Activated T-helper 2 cell treated with anti-CD3 and anti-CD28 coated beads, Interferon-gamma antibody, Interleukin-2, Interleukin-4, amounts not matched to agents 10 μg/mL and 5 μg/mL and 100 μg/mL, durations not matched to agents 14 hours and 24 hours and 36 hours (primary cell): ENCODE measurements around the gene IQCM. TPM values are rescaled to one million over a fixed set of nuclear protein-coding genes. Genes with fewer than 3 reads are reported as not detected.

ENCODE experiments used
- DNase-seq: peaks from one replicate; pipeline ENCODE4 v3.0.0; 2021; ENCODE audit warnings: low spot score
- H3K27ac Mint-ChIP-seq: one replicate; pipeline ENCODE4 v1.8.0; 2021; ENCODE audit warnings: mixed read lengths
- H3K27me3 Mint-ChIP-seq: one replicate; pipeline ENCODE4 v1.8.0; 2021; ENCODE audit warnings: low read depth, mixed read lengths
- H3K36me3 Mint-ChIP-seq: one replicate; pipeline ENCODE4 v1.8.0; 2021; ENCODE audit warnings: low read depth, mixed read lengths
- H3K4me1 Mint-ChIP-seq: one replicate; pipeline ENCODE4 v1.8.0; 2021; ENCODE audit warnings: low read depth, mixed read lengths
- H3K4me3 Mint-ChIP-seq: one replicate; pipeline ENCODE4 v1.8.0; 2021; ENCODE audit warnings: low read depth, mild to moderate bottlenecking, moderate library complexity, mixed read lengths
- H3K9me3 Mint-ChIP-seq: one replicate; pipeline ENCODE4 v1.8.0; 2021; ENCODE audit warnings: mixed read lengths
- intact Hi-C: fragments of 100-400 bp; cut with micrococcal nuclease; formaldehyde crosslinking; loops from one replicate; pipeline ENCODE4 v1.15.1; 2023
- total RNA-seq: library from RNA; stranded (reverse); gene quantifications from 2 replicates; pipeline ENCODE4 v1.2.3, GENCODE V29; 2022

IQCM gene
- total RNA-seq, 1 donor from 2014 or later: not detected

- Mint-ChIP-seq H3K36me3 (no peaks in the 10 kb centered on the region), H3K4me3 (no peak overlapping the region), H3K4me1 (no peaks in the 10 kb centered on the region), H3K9me3 (no peaks in the 10 kb centered on the region), H3K27me3 (no peaks in the 10 kb centered on the region), H3K27ac (no peak overlapping the region)
- DNase-seq: no peak
- intact Hi-C loops: no loop called here
These were observed 115.4 kb downstream of the IQCM start for GRCh38 chr4:149700272-149700671.

- intact Hi-C loops: no loop called here
- no peak for DNase-seq
- Mint-ChIP-seq H3K4me3 (no peak overlapping the region), H3K27me3 (no peaks in the 10 kb centered on the region), H3K9me3 (no peaks in the 10 kb centered on the region), H3K27ac (no peak overlapping the region), H3K36me3 (no peaks in the 10 kb centered on the region), H3K4me1 (no peaks in the 10 kb centered on the region)
These were observed 116.0 kb downstream of the IQCM start for GRCh38 chr4:149699642-149700041.

- Mint-ChIP-seq H3K27ac (no peak overlapping the region), H3K27me3 (no peaks in the 10 kb centered on the region), H3K4me3 (no peak overlapping the region), H3K9me3 (peaks cover 6% of the 10 kb centered on the region), H3K4me1 (no peaks in the 10 kb centered on the region), H3K36me3 (no peaks in the 10 kb centered on the region)
- intact Hi-C loops: no loop called here
- DNase-seq: no peak
These were observed 124.9 kb downstream of the IQCM start for GRCh38 chr4:149690726-149691125.

- no peak for DNase-seq
- Mint-ChIP-seq H3K4me3 (no peak overlapping the region), H3K9me3 (peaks cover 6% of the 10 kb centered on the region), H3K4me1 (no peaks in the 10 kb centered on the region), H3K36me3 (no peaks in the 10 kb centered on the region), H3K27me3 (no peaks in the 10 kb centered on the region), H3K27ac (no peak overlapping the region)
- intact Hi-C loops: no loop called here
These were observed 131.1 kb downstream of the IQCM start for GRCh38 chr4:149684516-149684915.

GRCh38 chr4:149676076-149676475 lies 139.6 kb downstream of the IQCM start:
- Mint-ChIP-seq H3K27me3 (no peaks in the 10 kb centered on the region), H3K27ac (no peak overlapping the region), H3K36me3 (no peaks in the 10 kb centered on the region), H3K4me1 (no peaks in the 10 kb centered on the region), H3K9me3 (peaks cover 21% of the 10 kb centered on the region), H3K4me3 (no peak overlapping the region)
- intact Hi-C loops: no loop called here
- no peak for DNase-seq

- DNase-seq: no peak
- Mint-ChIP-seq H3K4me3 (no peak overlapping the region), H3K27me3 (no peaks in the 10 kb centered on the region), H3K27ac (no peak overlapping the region), H3K9me3 (peaks cover 1% of the 10 kb centered on the region), H3K4me1 (no peaks in the 10 kb centered on the region), H3K36me3 (no peaks in the 10 kb centered on the region)
- intact Hi-C loops: no loop called here
These were observed 169.9 kb downstream of the IQCM start for GRCh38 chr4:149645790-149646189.

- intact Hi-C loops: no loop called here
- Mint-ChIP-seq H3K4me1 (no peaks in the 10 kb centered on the region), H3K27me3 (no peaks in the 10 kb centered on the region), H3K4me3 (no peak overlapping the region), H3K27ac (no peak overlapping the region), H3K9me3 (peaks cover 7% of the 10 kb centered on the region), H3K36me3 (no peaks in the 10 kb centered on the region)
- DNase-seq: no peak
These were observed 177.6 kb downstream of the IQCM start for GRCh38 chr4:149638073-149638472.

- intact Hi-C loops: no loop called here
- H3K4me1 Mint-ChIP-seq: no peaks in the 10 kb centered on the region
These were observed 181.3 kb downstream of the IQCM start for GRCh38 chr4:149634368-149634767.

GRCh38 chr4:149631629-149632028 lies 184.0 kb downstream of the IQCM start:
- H3K4me1 Mint-ChIP-seq: no peaks in the 10 kb centered on the region
- no peaks in the 10 kb centered on the region for H3K36me3 Mint-ChIP-seq
- no peak overlapping the region for H3K27ac Mint-ChIP-seq
- no peaks in the 10 kb centered on the region for H3K27me3 Mint-ChIP-seq
- H3K4me3 Mint-ChIP-seq: no peak overlapping the region
- intact Hi-C loops: no loop called here
- DNase-seq: no peak
- peaks cover 7% of the 10 kb centered on the region for H3K9me3 Mint-ChIP-seq

More at GRCh38 chr4:149634368-149634767, 181.3 kb downstream of the IQCM start:
- peaks cover 7% of the 10 kb centered on the region for H3K9me3 Mint-ChIP-seq
- no peak overlapping the region for H3K27ac Mint-ChIP-seq
- no peak overlapping the region for H3K4me3 Mint-ChIP-seq
- H3K27me3 Mint-ChIP-seq: no peaks in the 10 kb centered on the region
- no peaks in the 10 kb centered on the region for H3K36me3 Mint-ChIP-seq
- no peak for DNase-seq

- no peak overlapping the region for H3K4me3 Mint-ChIP-seq
- peaks cover 3% of the 10 kb centered on the region for H3K9me3 Mint-ChIP-seq
- H3K27me3 Mint-ChIP-seq: no peaks in the 10 kb centered on the region
- H3K4me1 Mint-ChIP-seq: no peaks in the 10 kb centered on the region
- intact Hi-C loops: no loop called here
- no peak overlapping the region for H3K27ac Mint-ChIP-seq
- H3K36me3 Mint-ChIP-seq: no peaks in the 10 kb centered on the region
- DNase-seq: no peak
These were observed 185.6 kb downstream of the IQCM start for GRCh38 chr4:149630064-149630463.

- H3K27me3 Mint-ChIP-seq: no peaks in the 10 kb centered on the region
- intact Hi-C loops: no loop called here
- H3K4me3 Mint-ChIP-seq: no peak overlapping the region
- H3K36me3 Mint-ChIP-seq: no peaks in the 10 kb centered on the region
- no peaks in the 10 kb centered on the region for H3K4me1 Mint-ChIP-seq
- H3K9me3 Mint-ChIP-seq: peaks cover 10% of the 10 kb centered on the region
- no peak overlapping the region for H3K27ac Mint-ChIP-seq
- no peak for DNase-seq
These were observed 209.9 kb downstream of the IQCM start for GRCh38 chr4:149605601-149606378.

- no peaks in the 10 kb centered on the region for H3K4me1 Mint-ChIP-seq
- no peak overlapping the region for H3K27ac Mint-ChIP-seq
- peaks cover 10% of the 10 kb centered on the region for H3K9me3 Mint-ChIP-seq
- no peaks in the 10 kb centered on the region for H3K36me3 Mint-ChIP-seq
- no peak for DNase-seq
- no peak overlapping the region for H3K4me3 Mint-ChIP-seq
- no peaks in the 10 kb centered on the region for H3K27me3 Mint-ChIP-seq
- intact Hi-C loops: no loop called here
These were observed 210.8 kb downstream of the IQCM start for GRCh38 chr4:149604827-149605226.

GRCh38 chr4:149595500-149595899 lies 220.1 kb downstream of the IQCM start:
- no peak for DNase-seq
- Mint-ChIP-seq H3K9me3 (peaks cover 15% of the 10 kb centered on the region), H3K27ac (no peak overlapping the region), H3K27me3 (no peaks in the 10 kb centered on the region), H3K4me3 (no peak overlapping the region), H3K36me3 (no peaks in the 10 kb centered on the region), H3K4me1 (no peaks in the 10 kb centered on the region)
- intact Hi-C loops: no loop called here

- DNase-seq: no peak
- no peak overlapping the region for H3K4me3 Mint-ChIP-seq
- no peaks in the 10 kb centered on the region for H3K4me1 Mint-ChIP-seq
- peaks cover 15% of the 10 kb centered on the region for H3K9me3 Mint-ChIP-seq
- no peak overlapping the region for H3K27ac Mint-ChIP-seq
- intact Hi-C loops: no loop called here
- H3K27me3 Mint-ChIP-seq: no peaks in the 10 kb centered on the region
- H3K36me3 Mint-ChIP-seq: no peaks in the 10 kb centered on the region
These were observed 225.8 kb downstream of the IQCM start for GRCh38 chr4:149589826-149590225.
